Mesothelial cell of epicardium (in vitro differentiated cells): ENCODE data around the gene TRERF1. TPM values are rescaled to one million over a fixed set of nuclear protein-coding genes. Genes with fewer than 3 reads are reported as not detected.

Experiments used
- DNase-seq, 2 experiments: peaks; one replicate each; pipeline ENCODE4 v3.0.0; 2021; ENCODE audit warnings: low spot score in 2 of 2; ENCODE audit not compliant: unreplicated experiment in 2 of 2
- H3K27ac Mint-ChIP-seq: 2 replicates; pipeline ENCODE4 v1.8.0; 2021; ENCODE audit warnings: mixed read lengths
- H3K27me3 Mint-ChIP-seq: 2 replicates; pipeline ENCODE4 v1.8.0; 2021; ENCODE audit warnings: low read depth, mixed read lengths
- H3K36me3 Mint-ChIP-seq: 2 replicates; pipeline ENCODE4 v1.8.0; 2021; ENCODE audit warnings: mixed read lengths
- H3K4me1 Mint-ChIP-seq: 2 replicates; pipeline ENCODE4 v1.8.0; 2021; ENCODE audit warnings: mixed read lengths
- H3K4me3 Mint-ChIP-seq: 2 replicates; pipeline ENCODE4 v1.8.0; 2021; ENCODE audit warnings: mild to moderate bottlenecking, moderate library complexity, mixed read lengths
- H3K9me3 Mint-ChIP-seq: 2 replicates; pipeline ENCODE4 v1.8.0; 2021; ENCODE audit warnings: mixed read lengths
- total RNA-seq: library from RNA; stranded (reverse); gene quantifications from 3 replicates; pipeline ENCODE4 v1.2.1, GENCODE V29; 2021
- TF ChIP-seq, protein P1 (sequence below): fragments of 200-600 bp; sonication (generic); IDR thresholded peaks from one replicate; pipeline ENCODE4 v1.5.0; 2021; ENCODE audit warnings: antibody characterized with exemption; ENCODE audit not compliant: unreplicated experiment

The TRERF1 gene
- total RNA-seq, 1 donor from 2014 or later = 19.8 TPM

DNA sequence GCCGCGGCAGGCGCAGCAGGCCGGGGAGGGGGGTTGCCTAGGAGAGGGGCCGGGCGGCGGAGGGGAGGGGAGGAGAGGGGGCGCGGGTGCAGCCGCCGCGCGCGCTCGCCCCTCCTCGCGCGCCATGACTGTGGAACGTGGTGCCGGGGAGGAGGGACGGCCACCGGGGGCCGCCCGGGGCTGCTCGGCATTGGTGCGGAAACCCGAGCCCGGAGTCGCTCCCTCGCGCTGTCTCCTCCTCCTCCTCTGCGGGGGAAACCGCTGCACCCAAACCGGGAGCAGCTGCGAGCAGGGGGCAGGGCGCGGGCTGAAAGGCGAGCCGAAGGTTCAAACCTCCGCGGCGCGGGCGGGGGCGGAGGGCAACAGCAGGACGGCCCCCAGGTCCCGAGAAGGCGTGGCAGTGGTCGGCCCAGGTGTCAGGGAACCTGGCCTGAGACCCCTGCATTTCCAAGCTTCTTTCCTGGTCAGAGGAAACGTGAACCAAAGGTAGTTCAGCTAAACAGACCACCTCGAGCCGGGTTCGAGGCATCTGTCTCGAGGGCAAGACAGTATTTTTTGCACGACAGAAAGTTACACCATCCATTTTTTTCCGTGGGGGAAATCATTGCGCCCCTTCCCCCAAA is 1.4 kb upstream of the TRERF1 start:
- Mint-ChIP-seq H3K36me3 (no peaks in the 10 kb centered on the region), H3K4me3 (peak overlapping the region; percentile 95), H3K4me1 (peaks cover 40% of the 10 kb centered on the region), H3K9me3 (no peaks in the 10 kb centered on the region), H3K27ac (peak overlapping the region; percentile 67), H3K27me3 (no peaks in the 10 kb centered on the region)
- DNase-seq = peak; percentile 87 to 89
- TF ChIP-seq, protein P1, sequence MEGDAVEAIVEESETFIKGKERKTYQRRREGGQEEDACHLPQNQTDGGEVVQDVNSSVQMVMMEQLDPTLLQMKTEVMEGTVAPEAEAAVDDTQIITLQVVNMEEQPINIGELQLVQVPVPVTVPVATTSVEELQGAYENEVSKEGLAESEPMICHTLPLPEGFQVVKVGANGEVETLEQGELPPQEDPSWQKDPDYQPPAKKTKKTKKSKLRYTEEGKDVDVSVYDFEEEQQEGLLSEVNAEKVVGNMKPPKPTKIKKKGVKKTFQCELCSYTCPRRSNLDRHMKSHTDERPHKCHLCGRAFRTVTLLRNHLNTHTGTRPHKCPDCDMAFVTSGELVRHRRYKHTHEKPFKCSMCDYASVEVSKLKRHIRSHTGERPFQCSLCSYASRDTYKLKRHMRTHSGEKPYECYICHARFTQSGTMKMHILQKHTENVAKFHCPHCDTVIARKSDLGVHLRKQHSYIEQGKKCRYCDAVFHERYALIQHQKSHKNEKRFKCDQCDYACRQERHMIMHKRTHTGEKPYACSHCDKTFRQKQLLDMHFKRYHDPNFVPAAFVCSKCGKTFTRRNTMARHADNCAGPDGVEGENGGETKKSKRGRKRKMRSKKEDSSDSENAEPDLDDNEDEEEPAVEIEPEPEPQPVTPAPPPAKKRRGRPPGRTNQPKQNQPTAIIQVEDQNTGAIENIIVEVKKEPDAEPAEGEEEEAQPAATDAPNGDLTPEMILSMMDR = no peak

- Mint-ChIP-seq H3K36me3 (peaks cover 4% of the 10 kb centered on the region), H3K4me3 (peak overlapping the region; percentile 95), H3K4me1 (peaks cover 44% of the 10 kb centered on the region), H3K27me3 (no peaks in the 10 kb centered on the region), H3K27ac (peak overlapping the region; percentile 95), H3K9me3 (no peaks in the 10 kb centered on the region)
- peak; percentile 68 to 72 for DNase-seq
- TF ChIP-seq, protein P1 = no peak
Measured at GRCh38 chr6:42452171-42453030, 675 bp upstream of the TRERF1 start.

DNA sequence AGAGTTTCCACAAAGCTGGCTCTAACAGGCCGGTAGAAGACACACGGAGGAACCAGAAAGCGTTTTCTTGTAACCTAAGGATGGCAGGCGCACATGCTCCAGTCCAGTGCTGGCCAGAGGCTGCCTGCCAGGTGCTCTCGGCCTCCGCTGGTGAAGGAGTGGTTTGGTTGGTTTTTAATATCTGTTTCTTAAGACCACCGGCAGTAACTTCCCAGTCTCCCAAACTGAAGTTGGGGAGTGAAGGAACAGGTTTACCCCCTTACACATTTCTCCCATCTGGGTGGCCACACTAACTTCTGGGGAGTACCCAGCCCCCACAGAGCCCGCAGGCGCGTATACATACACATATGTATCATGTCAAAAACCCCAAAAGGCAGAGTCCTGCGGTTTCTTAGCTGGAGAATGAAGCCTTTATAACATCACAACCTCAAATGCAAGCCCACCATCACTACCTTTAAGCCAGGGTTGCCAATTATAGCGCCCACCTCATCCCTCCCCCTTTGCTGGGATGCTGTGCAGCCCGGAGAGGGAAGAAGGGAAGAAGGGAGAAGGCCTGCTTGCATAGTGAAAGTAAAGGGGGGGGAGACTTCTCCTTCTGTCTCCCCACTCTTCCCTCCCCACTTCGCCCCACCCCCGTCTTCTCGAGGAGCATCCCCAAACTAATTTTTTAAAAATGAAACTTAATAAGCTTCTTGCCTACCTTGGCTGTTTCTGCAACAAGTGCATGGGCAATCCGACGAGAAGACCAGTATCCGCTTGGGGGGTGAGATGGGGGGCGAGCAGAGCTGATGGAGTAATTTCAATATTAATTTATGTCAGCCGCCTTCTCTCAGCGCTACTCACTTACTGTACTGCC is 1.0 kb downstream of the TRERF1 start:
- DNase-seq = no peak
- Mint-ChIP-seq H3K4me1 (peaks cover 46% of the 10 kb centered on the region), H3K27ac (peak overlapping the region; percentile 95), H3K4me3 (peak overlapping the region; percentile 95), H3K27me3 (no peaks in the 10 kb centered on the region), H3K36me3 (peaks cover 8% of the 10 kb centered on the region), H3K9me3 (no peaks in the 10 kb centered on the region)
- TF ChIP-seq, protein P1 = no peak

GRCh38 chr6:42449917-42450476 is 1.7 kb downstream of the TRERF1 start:
- H3K4me3 Mint-ChIP-seq = peak overlapping the region; percentile 95
- peaks cover 8% of the 10 kb centered on the region for H3K36me3 Mint-ChIP-seq
- H3K27ac Mint-ChIP-seq = peak overlapping the region; percentile 88
- H3K9me3 Mint-ChIP-seq = no peaks in the 10 kb centered on the region
- no peak for DNase-seq
- TF ChIP-seq, protein P1 = no peak
- peaks cover 51% of the 10 kb centered on the region for H3K4me1 Mint-ChIP-seq
- no peaks in the 10 kb centered on the region for H3K27me3 Mint-ChIP-seq

- Mint-ChIP-seq H3K4me3 (peak overlapping the region; percentile 95), H3K9me3 (no peaks in the 10 kb centered on the region), H3K27me3 (no peaks in the 10 kb centered on the region), H3K27ac (peak overlapping the region; percentile 88), H3K4me1 (peaks cover 52% of the 10 kb centered on the region), H3K36me3 (peaks cover 8% of the 10 kb centered on the region)
- TF ChIP-seq, protein P1 = no peak
- DNase-seq = no peak
Measured at GRCh38 chr6:42448927-42449659, 2.6 kb downstream of the TRERF1 start.
